ENCODE results near the gene EXOC2. TPM values are rescaled to one million over a fixed set of nuclear protein-coding genes. Genes with fewer than 3 reads are reported as not detected.

The EXOC2 gene
- total and polyA plus RNA-seq, 2 of the 13 experiments (the other 11 are each of a cell fraction or from before 2014, with no cell fraction given) = 12.6 to 22.9 TPM

DNA sequence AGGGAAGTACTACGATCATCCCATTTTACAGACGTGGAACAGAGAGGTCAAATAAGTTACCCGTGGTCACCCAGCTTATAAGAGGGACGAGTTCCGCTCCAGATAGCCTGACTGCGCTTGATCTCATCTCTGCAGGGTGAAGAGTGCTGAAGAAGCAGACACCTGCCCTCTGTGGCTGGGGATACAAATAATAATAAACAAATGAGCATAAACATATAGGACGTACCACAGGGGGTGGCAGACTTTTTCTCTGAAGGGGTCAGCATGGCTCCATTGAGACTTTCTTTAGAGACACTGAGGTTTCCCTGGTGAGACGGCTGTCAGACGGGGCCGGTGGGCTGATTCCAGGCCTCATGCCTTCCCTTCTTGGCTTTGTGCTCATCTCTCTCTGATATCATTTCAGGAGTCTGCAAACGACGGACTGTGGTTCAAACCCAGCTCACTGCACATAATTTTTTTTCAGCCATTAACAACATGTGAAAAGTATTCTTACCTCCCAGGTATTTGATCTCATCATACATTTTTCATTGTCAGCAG is 254.2 kb downstream of the EXOC2 start:
- no TSS peak for BruUV-seq (replicated peaks)
- Histone ChIP-seq H3K4me2 (ENCODE audit: low read depth, low read length) (no peak overlapping the region), H3K27me3 (ENCODE audit: control insufficient read depth in 1 of 2, insufficient read depth in 2 of 2, low read length in 2 of 2) (peaks cover 0 to 57% of the 10 kb centered on the region in 2 experiments; a peak in 4 of 5 replicates), H3K36me3 (replicated peaks in 1 of 2; ENCODE audit: control insufficient read depth in 1 of 2, insufficient read depth in 2 of 2, low read length in 2 of 2) (no peaks in the 10 kb centered on the region), H3K9ac (ENCODE audit: insufficient read depth, low read depth, low read length) (no peak overlapping the region), H3K4me3 (replicated peaks in 1 of 3; ENCODE audit: insufficient read depth in 1 of 3, low read depth in 2 of 3, low read length in 3 of 3) (no peak overlapping the region), H2AFZ (ENCODE audit: low read length) (no peak overlapping the region), H3K27ac (ENCODE audit: extremely low read length, insufficient read depth, low read length) (no peak overlapping the region), H3K79me2 (ENCODE audit: insufficient read depth, low read length) (no peaks in the 10 kb centered on the region), H4K20me1 (ENCODE audit: insufficient read depth, low read length) (no peaks in the 10 kb centered on the region), H3K9me3 (ENCODE audit: low read length) (no peaks in the 10 kb centered on the region), H3K4me1 (ENCODE audit: insufficient read depth, low read length) (no peaks in the 10 kb centered on the region)
- in situ Hi-C loops (cut with HindIII; ENCODE audit: extremely low pct_ligation_motif_present, low pct_unique_long_range_greater_than_20kb) = no loop called here
- ATAC-seq = no peak
- no peak for FAIRE-seq
- TF ChIP-seq PITX1 (CRISPR knock-in tag; IDR thresholded peaks at IDR 0.05) (no peak), HOXD1 (CRISPR knock-in tag; IDR thresholded peaks at IDR 0.05) (no peak), ZNF674 (CRISPR knock-in tag; IDR thresholded peaks at IDR 0.05; ENCODE audit: low read depth) (no peak), MEIS1 (CRISPR knock-in tag; IDR thresholded peaks at IDR 0.05; ENCODE audit: borderline replicate concordance) (no peak), RFX5 (IDR thresholded peaks at IDR 0.05; ENCODE audit: low read depth, low read length) (no peak), ZNF598 (CRISPR knock-in tag; IDR thresholded peaks at IDR 0.05; ENCODE audit: borderline replicate concordance) (no peak), ZBTB8A (CRISPR knock-in tag; IDR thresholded peaks at IDR 0.05; ENCODE audit: borderline replicate concordance, low read depth) (no peak), ZNF292 (CRISPR knock-in tag; IDR thresholded peaks at IDR 0.05; ENCODE audit: borderline replicate concordance, low read depth) (no peak), CHD4 (IDR thresholded peaks at IDR 0.05; ENCODE audit: borderline replicate concordance, low read length) (no peak)
- 35% methylated on average over 12 of the region's 12 CpGs for WGBS (ENCODE audit: low lambda C conversion rate)
- ChIA-PET POLR2A (no interaction called here), CTCF (ENCODE audit: low intra/inter-chr PET ratio, low total read pairs) (no interaction called here)
- DNase-seq (ENCODE audit: low spot score) = no peak
- intact Hi-C loops (cut with micrococcal nuclease; ENCODE audit: unreplicated experiment) = no loop called here

- Histone ChIP-seq H3K9me3 (ENCODE audit: low read length) (no peaks in the 10 kb centered on the region), H3K27me3 (ENCODE audit: control insufficient read depth in 1 of 2, insufficient read depth in 2 of 2, low read length in 2 of 2) (peaks cover 0 to 61% of the 10 kb centered on the region in 2 experiments; a peak in 4 of 5 replicates), H3K27ac (ENCODE audit: extremely low read length, insufficient read depth, low read length) (no peak overlapping the region), H4K20me1 (ENCODE audit: insufficient read depth, low read length) (no peaks in the 10 kb centered on the region), H3K36me3 (replicated peaks in 1 of 2; ENCODE audit: control insufficient read depth in 1 of 2, insufficient read depth in 2 of 2, low read length in 2 of 2) (no peaks in the 10 kb centered on the region), H3K4me3 (replicated peaks in 1 of 3; ENCODE audit: insufficient read depth in 1 of 3, low read depth in 2 of 3, low read length in 3 of 3) (no peak overlapping the region), H3K4me1 (ENCODE audit: insufficient read depth, low read length) (no peaks in the 10 kb centered on the region), H3K9ac (ENCODE audit: insufficient read depth, low read depth, low read length) (no peak overlapping the region), H2AFZ (ENCODE audit: low read length) (no peak overlapping the region), H3K79me2 (ENCODE audit: insufficient read depth, low read length) (no peaks in the 10 kb centered on the region), H3K4me2 (ENCODE audit: low read depth, low read length) (no peak overlapping the region)
- BruUV-seq (replicated peaks) = no TSS peak
- ATAC-seq = no peak
- WGBS (ENCODE audit: low lambda C conversion rate) = 72% methylated on average over 6 of the region's 6 CpGs
- no peak for FAIRE-seq
- intact Hi-C loops (cut with micrococcal nuclease; ENCODE audit: unreplicated experiment) = no loop called here
- DNase-seq (ENCODE audit: low spot score) = no peak
- POLR2A ChIA-PET = no interaction called here
- CTCF ChIA-PET (ENCODE audit: low intra/inter-chr PET ratio, low total read pairs) = no interaction called here
- in situ Hi-C loops (cut with HindIII; ENCODE audit: extremely low pct_ligation_motif_present, low pct_unique_long_range_greater_than_20kb) = no loop called here
- no peak for TF ChIP-seq BCL3 (CRISPR knock-in tag; IDR thresholded peaks at IDR 0.05)
- no peak for TF ChIP-seq MAZ (IDR thresholded peaks at IDR 0.05; ENCODE audit: borderline replicate concordance, low read depth, low read length)
- TF ChIP-seq MAZ (CRISPR knock-in tag; IDR thresholded peaks at IDR 0.05; ENCODE audit: low read depth) = no peak
- no peak for TF ChIP-seq PHF8 (CRISPR knock-in tag; IDR thresholded peaks at IDR 0.05)
- TF ChIP-seq ZNF275 (CRISPR knock-in tag; IDR thresholded peaks at IDR 0.05; ENCODE audit: borderline replicate concordance) = no peak
- TF ChIP-seq SP1 (IDR thresholded peaks at IDR 0.05) = no peak
- TF ChIP-seq SP1 (CRISPR knock-in tag; IDR thresholded peaks at IDR 0.05) = no peak
- TF ChIP-seq AHR (CRISPR knock-in tag; IDR thresholded peaks at IDR 0.05) = no peak
- no peak for TF ChIP-seq PRPF4 (IDR thresholded peaks at IDR 0.05; ENCODE audit: low read depth, low read length, poor library complexity, severe bottlenecking)
- TF ChIP-seq HCFC1 (IDR thresholded peaks at IDR 0.05; ENCODE audit: low read depth, low read length) = no peak
- TF ChIP-seq THAP11 (CRISPR knock-in tag; IDR thresholded peaks at IDR 0.05) = no peak
Measured at GRCh38 chr6:437037-437392, 255.9 kb downstream of the EXOC2 start.

All from HepG2 (cell line).